ENCODE results near the gene HIPK1. TPM values are rescaled to one million over a fixed set of nuclear protein-coding genes. Genes with fewer than 3 reads are reported as not detected.

Gene HIPK1
- total RNA-seq, 1 donor from 2014 or later, result 78.3 TPM

DNA sequence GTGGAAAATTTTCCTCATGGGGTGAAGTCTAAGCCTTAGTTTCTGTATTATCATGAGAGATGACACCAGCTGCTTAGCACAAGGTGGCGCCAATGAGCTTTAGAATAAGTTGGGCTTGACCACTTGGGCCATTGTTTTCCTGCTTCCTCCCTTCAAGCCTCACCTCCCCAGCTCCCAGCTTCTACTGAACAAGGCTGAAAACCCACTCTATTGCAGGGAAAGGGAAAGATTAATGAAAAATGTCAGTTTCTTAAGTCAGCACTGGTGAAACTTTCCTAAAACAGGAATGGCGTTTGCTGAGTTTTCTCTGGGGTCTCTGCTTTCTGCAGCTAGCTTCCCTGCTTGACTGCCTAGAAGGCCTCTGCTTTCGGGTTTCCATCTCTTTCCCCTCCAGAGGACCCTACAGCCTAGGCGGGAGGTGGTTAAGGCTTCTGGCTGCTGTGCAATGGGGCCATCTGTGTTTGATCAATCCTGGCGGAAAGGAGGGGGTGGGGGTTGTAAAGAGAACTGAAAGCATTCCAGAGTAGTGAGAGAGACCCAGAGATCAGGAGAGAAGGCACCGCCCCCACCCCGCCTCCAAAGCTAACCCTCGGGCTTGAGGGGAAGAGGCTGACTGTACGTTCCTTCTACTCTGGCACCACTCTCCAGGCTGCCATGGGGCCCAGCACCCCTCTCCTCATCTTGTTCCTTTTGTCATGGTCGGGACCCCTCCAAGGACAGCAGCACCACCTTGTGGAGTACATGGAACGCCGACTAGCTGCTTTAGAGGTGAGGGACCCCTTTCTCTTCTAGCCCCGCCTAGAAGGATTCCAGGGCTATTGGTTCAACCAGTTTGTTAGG is 50.0 kb downstream of the HIPK1 start, which contains the start of gene OLFML3:
Gene OLFML3 (plus strand): TSS at position 612 of the 840 bp plus-strand sequence. CDS start 43 bp downstream, at position 655.
- intact Hi-C loops (cut with micrococcal nuclease), result loop anchor here (1.0 kb wide), 1 partner anchor 303 kb away; no protein-coding TSS in a partner anchor

DNA sequence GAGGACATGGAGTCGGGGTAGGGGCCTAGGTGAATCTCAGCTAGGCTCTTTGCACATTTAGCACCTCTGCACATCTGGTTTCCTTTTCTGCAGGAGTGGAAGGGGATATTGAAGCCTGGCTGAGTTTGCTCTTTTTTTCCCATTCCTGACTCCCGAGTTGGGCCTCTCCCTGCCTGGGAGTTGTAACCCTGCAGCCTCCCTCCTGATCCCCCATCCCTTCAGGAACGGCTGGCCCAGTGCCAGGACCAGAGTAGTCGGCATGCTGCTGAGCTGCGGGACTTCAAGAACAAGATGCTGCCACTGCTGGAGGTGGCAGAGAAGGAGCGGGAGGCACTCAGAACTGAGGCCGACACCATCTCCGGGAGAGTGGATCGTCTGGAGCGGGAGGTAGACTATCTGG is 51.0 kb downstream of the HIPK1 start:
- intact Hi-C loops (cut with micrococcal nuclease), result no loop called here

DNA sequence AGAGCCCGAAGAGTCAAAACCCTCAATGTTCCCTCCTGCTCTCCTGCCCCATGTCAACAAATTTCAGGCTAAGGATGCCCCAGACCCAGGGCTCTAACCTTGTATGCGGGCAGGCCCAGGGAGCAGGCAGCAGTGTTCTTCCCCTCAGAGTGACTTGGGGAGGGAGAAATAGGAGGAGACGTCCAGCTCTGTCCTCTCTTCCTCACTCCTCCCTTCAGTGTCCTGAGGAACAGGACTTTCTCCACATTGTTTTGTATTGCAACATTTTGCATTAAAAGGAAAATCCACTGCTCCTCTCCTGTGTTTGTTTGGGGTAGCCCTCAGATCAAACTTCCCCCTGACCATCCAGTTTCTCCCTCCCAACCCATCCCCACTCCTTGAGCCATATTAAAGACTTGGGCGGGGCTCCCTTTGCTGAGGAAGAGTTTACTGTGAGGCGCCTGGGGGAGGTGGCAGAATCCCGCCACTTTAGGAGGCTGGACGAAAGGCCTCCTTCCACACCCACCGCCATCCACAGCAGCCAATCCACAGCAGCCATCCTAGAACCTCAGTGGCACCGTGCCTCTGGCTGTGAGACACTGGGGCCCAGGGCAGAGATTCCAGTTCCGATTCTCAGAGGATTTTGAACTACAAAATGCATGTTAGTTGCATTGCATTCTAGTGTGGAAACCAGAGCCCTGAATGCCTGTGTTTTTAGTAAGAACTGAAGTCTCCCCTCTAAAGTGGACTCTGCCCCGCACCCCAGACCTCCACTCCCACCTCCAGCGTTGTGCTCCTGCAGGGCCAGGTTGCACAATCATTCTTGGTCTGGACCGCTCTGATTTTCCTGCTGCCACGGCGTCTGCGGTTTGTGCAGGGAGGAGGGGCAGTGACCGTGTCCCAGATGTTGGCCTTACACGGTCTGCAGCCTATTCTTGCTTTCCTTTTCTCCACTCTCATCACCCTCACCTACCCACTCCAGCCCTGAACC is 53.1 kb downstream of the HIPK1 start:
- intact Hi-C loops (cut with micrococcal nuclease), result no loop called here

DNA sequence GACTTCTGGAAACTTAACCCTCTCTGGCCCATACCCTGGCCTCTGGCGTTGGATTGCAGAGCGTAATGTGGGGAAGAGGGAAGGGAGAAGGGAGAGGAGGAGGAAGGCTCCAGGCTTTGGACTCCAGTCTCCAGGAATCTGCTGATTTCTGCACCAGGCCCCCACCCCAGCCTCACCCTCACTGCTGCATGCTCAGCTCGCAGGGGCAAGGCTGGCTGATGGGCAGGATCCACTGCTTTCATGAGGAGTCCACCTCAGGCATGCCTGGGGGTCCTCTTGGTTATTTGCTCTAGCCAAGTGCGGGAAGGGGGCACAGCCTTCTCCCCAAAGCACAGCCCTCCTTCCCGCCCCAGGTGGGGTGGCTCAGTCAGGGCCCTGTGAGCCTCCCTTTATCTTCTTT is 53.8 kb downstream of the HIPK1 start:
- intact Hi-C loops (cut with micrococcal nuclease), result no loop called here

DNA sequence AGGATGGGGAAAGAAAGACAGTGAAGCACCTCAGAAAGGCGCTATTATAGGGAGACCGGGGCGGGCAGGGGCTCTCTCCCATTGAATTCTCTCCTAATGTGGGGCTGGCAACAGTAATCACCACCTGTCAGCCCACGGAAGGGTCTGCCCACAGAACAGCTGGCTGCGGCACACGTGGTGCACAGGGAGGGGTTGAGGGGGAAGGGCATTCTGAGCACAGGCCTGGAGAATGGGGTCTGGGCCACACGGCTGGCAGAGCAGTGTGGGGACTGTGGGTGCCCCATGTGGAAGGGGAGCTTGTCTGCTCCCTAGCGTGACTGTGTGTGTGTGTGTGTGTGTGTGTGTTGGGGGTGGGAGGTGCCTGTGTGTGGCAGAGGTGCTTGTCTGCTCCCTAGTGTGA is 54.3 kb downstream of the HIPK1 start:
- intact Hi-C loops (cut with micrococcal nuclease), result no loop called here

DNA sequence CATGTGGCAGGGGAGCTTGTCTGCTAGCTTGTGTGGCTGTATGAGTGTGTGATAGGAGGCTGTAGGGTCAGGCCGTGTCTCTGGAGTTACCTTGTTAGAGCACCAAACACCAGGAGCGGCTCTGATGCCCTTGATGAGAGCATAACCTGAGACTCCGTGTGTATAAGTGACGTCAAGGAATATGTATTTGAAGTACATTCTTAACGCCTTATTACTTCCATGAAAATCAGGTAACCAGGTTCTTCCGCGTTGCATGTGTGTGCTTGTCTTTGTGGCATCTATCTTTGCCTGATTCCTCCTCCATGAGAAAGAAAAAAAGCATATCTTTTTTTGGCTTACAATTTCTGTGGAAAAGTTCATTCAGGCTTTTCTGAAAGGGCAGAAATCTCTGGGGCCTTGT is 54.7 kb downstream of the HIPK1 start:
- intact Hi-C loops (cut with micrococcal nuclease), result no loop called here

DNA sequence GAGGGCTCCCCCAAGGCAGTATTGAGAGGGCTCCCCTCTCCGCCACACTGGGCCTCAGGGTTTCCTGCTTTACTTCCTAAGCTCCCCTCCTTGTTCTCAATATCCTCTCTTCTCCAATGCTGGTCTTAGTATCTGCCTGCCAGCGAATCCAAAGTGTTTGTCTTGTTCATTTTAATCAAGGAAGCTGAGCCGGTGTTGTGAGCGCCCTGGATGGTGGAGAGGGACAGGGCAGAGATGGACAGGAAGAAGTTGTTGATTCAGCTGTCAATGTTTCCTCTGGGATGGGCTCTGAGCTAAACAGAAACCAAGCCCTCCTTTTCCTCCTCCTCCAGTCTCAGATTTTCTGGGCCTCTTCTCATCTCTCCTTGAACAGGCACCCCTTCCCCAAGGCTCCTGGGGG is 55.6 kb downstream of the HIPK1 start:
- intact Hi-C loops (cut with micrococcal nuclease), result no loop called here

DNA sequence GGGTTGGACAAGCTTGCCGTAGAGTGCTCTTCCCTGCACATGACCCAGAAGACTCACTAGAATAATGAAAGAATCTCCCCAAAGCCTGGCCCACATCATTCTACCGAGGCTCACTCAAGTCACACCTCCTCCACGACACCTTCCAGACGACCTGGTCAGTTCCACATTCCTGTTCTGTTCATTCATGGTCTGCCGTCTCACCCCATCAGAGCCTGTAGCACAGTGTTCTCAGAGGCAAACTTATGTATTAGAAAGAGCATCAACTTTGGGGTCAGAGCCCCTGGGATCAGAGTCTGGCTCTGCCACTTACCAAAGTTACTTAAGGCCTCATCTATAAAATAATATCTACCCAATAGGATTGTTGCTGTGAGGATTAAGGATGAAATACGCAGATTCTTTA is 57.7 kb downstream of the HIPK1 start:
- intact Hi-C loops (cut with micrococcal nuclease), result no loop called here

DNA sequence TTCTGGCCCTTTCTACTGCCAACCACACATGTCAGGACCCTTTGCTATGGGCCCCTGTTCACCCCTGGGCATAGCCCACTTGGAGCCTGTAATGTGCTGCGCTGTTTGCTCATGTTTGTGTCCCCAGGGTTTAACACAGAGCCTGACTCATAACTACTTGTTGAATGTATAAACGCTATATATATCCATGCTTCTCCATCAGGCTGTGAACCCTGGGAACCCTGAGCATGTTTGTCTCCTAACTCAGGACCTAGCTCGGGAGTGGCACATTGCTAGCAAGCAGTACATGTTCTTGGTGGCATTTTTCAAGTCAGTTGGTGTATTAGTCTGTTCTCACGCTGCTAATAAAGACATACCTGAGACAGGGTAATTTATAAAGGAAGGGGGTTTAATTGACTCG is 58.1 kb downstream of the HIPK1 start:
- intact Hi-C loops (cut with micrococcal nuclease), result no loop called here

DNA sequence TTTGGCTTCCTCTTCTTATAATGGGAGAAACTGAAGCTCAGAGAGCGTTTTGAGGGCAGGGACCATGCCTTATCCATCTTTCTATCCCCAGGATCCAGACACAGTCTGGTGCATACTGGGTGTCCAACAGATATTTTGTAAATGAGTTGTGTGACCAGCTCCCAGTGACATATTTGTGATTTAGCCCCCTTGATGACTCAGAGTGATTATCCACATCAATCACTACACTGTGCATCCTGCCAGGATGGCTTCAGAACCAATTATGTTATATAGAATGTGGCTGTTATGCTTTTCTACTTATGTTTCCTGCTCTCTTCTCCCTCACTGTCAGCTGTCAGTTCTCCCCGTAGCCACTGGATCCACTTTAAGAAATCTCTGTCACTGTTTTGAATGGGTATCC is 61.4 kb downstream of the HIPK1 start:
- intact Hi-C loops (cut with micrococcal nuclease), result no loop called here

DNA sequence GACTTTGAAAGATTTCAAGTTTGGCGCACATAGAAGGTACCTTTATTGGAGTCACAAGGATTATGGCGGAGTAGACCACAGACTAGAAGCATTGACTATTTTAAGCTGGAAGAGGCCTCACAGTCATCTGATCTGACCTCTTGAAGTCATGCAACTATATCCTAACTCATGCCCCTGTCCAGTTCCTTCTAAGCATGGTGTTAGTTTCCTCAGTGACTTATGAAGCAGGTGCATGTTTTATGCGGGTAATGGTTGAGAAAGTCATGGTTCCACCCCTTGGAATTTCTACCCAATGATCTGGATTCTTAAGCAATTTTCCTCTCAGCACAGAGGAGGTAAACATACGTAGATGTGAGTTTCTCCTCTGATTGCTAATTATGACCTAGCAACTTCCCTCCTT is 61.8 kb downstream of the HIPK1 start:
- intact Hi-C loops (cut with micrococcal nuclease), result no loop called here

DNA sequence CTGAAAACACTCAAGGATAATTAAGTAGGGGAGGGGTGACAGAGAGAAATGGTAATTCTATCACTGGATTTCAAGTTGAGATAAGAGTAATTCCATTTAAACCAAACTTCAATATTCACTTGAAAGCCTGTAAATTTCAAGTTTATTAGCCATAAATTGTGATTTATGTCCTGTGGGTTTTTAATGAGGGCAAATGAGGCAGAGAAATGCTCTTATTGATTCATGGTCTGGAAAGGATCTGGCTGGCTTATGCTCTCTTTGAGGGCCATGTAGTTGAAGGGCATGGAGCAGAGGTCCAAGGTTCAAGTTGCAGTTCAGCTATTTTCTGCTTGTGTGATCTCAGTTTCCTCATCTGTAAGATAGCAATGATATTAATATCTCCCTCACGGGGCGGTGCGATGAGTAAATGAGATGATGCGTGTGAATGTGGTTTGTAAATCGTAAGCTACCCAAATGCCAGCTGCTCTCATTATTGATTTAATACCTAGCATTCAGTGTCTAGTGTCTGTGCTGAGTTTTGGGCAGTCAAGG is 62.4 kb downstream of the HIPK1 start:
- intact Hi-C loops (cut with micrococcal nuclease), result no loop called here

DNA sequence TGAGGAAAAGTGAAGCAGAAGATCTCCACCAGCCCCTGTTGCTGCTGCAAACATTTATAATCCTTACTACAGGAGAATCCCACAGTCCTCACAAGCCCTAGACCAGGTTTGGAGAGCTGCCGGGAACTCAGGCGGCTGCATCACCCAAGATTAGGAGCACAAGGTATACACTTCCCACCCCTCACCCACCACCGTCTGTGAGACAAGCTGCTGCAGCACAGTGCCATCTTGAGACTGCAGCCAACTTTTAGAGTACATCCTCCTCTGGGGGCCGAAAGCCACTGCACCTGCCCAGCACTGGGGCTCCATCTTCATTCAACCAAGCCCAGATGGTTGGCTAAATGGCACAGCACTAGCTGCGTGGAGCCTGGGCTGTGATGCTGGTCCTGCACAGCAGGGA is 63.9 kb downstream of the HIPK1 start:
- intact Hi-C loops (cut with micrococcal nuclease), result no loop called here

DNA sequence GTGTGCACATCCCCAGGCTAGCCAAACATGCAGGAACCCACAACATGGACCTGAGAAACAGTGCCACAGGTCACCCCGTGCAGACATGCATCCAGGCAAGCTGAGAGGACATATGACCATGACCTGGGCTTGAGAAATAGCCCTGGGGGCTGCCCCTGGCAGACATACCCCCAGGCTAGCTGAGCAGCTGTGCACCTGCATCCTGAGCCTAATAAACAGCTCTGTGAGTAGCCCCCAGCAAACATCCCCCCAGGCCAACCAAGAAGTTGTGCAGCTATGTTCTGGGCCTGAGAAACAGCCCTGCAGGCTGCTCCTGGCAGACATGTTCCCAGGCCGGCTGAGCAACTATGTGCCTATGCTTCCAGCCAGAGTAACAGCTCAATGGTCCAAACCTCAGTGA is 64.6 kb downstream of the HIPK1 start:
- intact Hi-C loops (cut with micrococcal nuclease), result no loop called here

DNA sequence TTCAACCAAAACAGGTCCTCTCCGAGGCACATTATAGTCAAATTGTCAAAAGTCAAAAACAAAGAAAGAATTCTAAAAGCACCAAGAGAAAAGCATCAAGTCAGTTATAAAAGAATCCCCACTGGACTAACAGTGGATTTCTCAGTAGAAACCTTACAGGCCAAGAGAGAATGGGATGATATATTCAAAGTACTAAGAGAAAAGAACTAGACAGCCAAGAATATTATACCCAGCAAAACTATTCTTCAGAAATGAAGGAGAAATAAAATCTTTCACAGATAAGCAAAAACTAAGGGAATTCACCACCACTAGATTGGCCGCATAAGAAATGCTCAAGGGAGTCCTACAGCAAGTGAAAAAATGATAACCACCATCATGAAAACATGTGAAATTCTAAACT is 66.3 kb downstream of the HIPK1 start:
- intact Hi-C loops (cut with micrococcal nuclease), result no loop called here

DNA sequence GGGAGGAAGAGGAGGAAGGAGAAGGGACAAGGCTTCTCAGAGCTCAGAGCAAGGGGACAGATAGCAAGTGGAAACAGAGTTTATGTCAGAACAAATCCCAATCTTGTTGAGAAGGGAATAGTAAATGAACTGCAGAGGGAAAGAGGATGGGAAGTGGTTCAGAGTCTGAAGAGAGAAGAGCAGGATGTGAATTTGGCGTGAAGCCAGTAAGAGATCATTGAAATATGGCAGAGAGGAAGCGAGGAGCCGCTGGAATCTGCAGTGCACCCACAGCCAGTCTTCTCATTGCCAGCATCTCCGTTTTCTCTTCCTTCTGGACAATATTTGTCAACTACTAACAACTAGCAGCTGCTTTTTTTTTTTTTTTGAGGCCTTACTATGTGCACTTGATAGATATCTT is 69.2 kb downstream of the HIPK1 start:
- intact Hi-C loops (cut with micrococcal nuclease), result no loop called here

DNA sequence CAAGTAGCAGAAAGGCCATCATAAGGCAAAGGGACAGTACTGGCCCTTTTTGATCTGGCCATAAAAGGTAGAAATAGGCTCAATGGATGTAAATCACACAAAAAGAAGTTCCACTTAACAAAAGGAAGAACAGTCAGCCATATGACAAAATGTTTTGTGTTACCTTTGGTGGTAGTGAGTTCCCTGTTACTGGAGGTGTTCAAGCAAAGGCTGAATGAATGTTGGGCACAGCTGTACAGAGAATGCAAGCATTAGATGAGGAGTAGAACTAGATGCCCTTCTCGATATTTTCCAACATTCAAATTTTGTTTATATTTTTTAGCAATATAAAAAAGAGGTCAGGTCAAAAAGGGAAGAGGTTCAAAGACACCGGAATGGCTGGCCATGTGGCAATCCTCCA is 70.1 kb downstream of the HIPK1 start:
- intact Hi-C loops (cut with micrococcal nuclease), result no loop called here

DNA sequence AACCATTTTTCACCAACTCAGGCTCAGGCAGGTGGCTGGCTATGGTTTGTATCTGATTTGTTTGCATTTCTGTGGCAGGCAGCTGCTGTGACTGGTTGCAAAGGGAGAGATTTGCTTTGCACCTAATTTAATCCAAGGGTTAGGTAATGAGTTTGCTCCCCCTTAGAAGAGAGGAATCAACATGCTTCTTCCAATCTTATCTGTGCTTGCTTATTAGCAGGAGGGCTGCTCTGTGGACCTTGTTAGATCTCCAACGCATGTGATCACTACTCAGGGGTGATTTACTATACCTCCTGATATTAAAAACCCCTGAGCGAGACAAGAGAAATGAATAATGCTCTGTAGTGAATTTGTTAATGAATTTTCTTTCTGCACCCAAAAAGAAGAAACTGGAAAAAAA is 70.7 kb downstream of the HIPK1 start:
- intact Hi-C loops (cut with micrococcal nuclease), result no loop called here

DNA sequence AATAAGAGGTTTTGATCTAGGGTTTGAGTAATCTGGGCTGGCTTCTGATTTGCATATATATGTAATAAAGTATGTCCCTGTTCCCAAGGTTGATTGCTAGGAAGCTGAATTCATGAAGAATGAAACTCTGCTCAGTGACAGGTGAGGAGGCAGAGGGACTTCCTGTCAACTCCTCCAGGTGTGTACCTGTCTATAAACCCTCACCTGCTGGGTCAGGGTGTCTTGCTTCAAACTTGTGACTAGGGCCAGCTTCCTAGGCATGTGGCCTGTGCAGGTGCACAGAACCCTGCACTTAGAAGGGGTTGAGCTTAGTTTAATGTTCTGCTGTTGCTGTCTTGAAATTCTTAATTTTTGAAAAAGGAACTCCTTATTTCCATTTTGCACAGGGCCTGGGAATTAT is 71.3 kb downstream of the HIPK1 start:
- intact Hi-C loops (cut with micrococcal nuclease), result no loop called here

DNA sequence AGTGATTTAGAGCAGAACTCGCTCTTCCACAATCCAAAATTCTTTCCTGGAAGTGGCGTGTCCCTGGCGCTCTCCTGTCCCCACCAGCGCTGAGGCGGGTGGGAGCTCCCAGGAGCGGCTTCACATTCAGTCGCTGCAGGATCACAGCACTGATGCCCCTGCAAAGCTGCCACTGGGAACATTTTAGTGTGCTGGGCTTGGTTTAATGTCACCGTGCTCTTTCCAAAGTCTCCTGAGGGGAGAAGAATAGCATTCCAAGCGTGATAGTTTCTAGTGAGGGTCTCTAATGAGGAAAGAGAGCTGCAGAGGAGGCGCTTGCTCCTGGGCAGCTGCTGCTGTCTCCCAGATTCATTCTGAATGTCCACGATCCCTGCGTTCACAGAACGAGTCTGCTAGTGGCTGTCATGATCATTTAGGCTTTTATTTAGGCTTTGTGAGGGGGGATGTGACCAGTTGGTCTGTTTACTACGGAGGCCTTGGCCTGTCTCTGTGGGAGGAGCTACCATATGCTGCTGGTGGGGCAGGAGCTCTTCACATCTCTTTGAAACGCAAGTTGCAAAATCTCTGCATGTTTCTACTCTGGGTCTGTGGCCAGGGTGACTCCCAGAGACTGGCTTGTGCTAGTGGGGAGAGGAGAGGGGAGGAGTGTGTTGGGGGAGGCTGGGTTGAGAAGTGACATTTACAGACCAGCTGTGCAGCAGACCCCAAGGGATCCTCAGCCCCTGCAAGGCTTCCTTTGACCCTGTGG is 73.5 kb downstream of the HIPK1 start:
- intact Hi-C loops (cut with micrococcal nuclease), result no loop called here

DNA sequence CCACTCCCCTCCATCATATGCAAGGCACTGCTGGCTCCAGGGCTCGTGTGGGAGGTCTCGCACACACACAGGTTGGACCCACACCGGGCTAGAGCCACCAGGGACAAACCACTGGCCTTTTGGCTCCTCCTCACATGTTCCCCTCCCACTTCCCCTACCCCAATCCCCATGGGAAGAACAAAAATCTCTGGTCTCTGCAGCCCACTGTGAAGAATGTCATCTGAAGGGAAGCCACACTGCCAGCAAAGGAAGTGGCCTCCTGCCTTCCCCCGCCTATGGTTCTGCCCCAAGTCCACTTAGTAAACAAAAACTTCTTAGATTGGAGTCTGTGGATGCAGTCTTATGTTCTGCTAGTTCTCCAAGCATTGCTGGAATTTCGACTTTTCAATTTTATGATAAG is 74.3 kb downstream of the HIPK1 start:
- intact Hi-C loops (cut with micrococcal nuclease), result no loop called here

Measured in T-helper 2 cell treated with Interferon-gamma antibody and Interleukin-4, amounts not matched to agents 100 ng/mL and 5 ng/mL, for 36 hours (primary cell).